GM10266 (cell line): ENCODE measurements around the gene SPATC1L.
A peak's percentile ranks its signal among the peaks of the same experiment; 100 is the strongest.

Experiments used
- DNase-seq: peaks from one replicate; pipeline ENCODE4 v3.0.0; 2012; ENCODE audit errors: extremely low spot score
- TF ChIP-seq, protein P1 (sequence below): IDR thresholded peaks from 2 replicates; pipeline ENCODE4 v1.5.1; 2012; ENCODE audit warnings: mild to moderate bottlenecking, low read depth; ENCODE audit not compliant: control insufficient read depth, insufficient read depth; ENCODE audit errors: missing control alignments

SPATC1L gene

DNA sequence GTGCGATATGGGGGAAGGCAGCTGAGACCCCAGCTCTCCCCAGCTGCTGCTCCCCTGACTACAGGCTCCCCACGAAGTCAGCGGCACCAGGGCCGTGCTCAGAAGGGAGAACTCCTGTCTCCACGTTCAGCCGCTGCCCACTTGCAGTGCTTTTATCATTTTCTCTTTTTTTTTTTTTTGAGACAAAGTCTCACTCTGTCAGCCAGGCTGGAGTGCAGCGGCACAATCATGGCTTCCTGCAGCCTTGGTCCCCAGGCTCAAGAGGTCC is 27.9 kb downstream of the SPATC1L start:
- TF ChIP-seq, protein P1, sequence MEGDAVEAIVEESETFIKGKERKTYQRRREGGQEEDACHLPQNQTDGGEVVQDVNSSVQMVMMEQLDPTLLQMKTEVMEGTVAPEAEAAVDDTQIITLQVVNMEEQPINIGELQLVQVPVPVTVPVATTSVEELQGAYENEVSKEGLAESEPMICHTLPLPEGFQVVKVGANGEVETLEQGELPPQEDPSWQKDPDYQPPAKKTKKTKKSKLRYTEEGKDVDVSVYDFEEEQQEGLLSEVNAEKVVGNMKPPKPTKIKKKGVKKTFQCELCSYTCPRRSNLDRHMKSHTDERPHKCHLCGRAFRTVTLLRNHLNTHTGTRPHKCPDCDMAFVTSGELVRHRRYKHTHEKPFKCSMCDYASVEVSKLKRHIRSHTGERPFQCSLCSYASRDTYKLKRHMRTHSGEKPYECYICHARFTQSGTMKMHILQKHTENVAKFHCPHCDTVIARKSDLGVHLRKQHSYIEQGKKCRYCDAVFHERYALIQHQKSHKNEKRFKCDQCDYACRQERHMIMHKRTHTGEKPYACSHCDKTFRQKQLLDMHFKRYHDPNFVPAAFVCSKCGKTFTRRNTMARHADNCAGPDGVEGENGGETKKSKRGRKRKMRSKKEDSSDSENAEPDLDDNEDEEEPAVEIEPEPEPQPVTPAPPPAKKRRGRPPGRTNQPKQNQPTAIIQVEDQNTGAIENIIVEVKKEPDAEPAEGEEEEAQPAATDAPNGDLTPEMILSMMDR: no peak
- DNase-seq: no peak

DNA sequence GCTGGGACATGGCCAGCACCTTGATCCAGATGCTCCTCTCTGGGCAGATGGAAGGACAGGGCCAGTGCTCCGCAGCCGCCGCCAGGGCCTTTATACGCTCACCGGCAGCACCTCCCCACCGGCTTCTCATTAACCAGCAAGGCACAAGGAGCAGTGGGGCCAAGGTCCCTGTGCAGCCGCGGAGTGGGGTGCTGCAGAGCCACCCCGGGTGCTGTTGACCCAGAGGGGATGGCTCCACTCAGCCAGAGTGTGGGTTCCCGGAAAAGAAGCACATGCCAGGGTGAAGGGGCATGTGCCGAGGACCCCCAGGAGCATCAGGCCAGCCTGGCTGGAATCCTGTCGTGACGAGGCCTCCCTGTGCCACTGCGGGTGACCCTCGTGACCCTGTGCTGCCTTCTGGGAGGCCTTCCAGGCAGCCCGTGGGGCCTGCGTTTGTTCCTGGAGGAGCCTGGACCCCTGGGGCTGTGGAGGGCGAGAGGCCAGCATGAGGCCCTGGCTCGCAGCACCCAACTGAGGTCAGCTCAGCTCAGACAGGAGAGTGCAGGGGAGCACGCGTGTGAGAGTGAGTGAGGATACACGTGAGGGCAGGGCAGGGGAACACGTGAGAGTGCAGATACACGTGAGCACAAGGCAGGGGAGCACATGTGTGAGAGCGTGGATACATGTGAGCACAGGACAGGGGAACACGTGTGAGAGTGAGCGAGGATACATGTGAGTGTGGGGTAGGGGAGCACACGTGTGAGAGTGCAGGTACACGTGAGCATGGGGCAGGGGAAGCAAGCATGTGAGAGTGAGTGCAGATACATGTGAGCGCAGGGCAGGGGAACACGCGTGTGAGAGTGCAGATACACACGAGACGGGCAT is 28.5 kb downstream of the SPATC1L start, which contains the start of gene FTCD:
Gene FTCD, minus strand, starts transcription at position 66 of the 864 bp plus-strand sequence. Its CDS starts 56 bp downstream, at position 10.
- no peak for DNase-seq
- TF ChIP-seq, protein P1: no peak

DNA sequence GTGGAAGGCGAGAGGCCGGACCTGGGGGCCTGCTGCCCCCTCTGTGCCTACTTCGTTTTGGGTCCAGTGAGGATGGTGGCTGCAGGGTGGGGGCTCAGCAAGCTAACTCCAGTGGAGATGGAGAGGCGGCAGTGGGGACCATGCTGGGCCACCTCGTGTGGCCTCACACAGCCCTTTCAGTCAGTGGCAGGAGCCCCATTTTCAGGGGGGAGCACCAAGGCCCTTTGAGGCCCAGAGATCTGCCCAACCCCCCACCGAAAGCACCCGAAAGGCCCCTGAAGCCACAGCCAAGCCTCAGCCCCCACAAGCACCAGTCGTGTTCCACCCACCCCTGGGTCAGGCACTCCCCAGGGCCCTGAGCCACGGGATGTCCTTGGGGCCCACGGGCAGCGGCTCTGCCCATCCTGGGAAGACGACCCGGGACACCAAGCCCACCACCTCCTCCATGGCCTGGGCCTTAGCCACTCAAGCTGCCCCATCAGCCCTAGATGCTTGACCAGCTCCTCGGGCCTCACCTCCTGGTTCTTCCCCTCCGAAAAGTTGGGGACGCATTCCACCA is 29.2 kb downstream of the SPATC1L start:
- TF ChIP-seq, protein P1: no peak
- no peak for DNase-seq

DNA sequence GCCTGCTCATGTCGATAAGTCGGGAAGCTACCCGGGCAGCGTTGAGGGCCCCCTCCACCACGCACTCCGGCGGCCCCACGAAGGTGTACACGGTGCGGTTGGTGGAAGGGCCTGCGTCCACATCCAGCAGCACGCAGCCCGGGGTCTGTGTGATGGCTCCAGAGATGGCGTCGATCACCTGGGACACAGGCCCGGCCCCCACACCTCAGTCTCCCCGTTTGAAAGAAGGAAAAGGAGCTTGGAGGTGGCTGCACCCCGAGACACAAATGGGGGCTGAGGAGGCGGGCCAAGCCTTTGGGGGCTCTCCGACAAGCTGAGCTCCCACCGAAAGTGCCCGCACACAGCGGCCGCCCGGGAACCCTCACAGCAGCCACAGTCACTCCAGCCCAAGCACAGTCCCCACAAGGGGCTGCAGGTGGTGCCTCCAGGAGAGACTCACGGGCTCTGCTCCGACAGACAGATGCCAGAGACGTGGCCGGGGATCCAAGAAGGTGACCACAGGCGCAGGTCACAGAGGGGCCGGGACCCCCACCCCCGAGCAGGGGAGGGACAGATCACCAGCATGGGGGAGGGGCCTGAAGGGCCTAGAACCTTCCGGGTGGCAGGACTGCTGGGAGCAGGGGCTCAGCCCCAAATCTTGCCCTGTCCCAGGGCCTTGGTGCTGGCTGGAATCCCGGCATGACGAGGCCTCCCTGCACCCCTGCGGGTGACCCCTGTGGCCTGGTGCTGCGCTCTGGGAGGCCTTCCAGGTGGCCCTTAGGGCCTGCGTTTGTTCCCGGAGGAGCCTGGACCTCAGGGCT is 29.9 kb downstream of the SPATC1L start:
- DNase-seq: no peak
- TF ChIP-seq, protein P1: no peak

DNA sequence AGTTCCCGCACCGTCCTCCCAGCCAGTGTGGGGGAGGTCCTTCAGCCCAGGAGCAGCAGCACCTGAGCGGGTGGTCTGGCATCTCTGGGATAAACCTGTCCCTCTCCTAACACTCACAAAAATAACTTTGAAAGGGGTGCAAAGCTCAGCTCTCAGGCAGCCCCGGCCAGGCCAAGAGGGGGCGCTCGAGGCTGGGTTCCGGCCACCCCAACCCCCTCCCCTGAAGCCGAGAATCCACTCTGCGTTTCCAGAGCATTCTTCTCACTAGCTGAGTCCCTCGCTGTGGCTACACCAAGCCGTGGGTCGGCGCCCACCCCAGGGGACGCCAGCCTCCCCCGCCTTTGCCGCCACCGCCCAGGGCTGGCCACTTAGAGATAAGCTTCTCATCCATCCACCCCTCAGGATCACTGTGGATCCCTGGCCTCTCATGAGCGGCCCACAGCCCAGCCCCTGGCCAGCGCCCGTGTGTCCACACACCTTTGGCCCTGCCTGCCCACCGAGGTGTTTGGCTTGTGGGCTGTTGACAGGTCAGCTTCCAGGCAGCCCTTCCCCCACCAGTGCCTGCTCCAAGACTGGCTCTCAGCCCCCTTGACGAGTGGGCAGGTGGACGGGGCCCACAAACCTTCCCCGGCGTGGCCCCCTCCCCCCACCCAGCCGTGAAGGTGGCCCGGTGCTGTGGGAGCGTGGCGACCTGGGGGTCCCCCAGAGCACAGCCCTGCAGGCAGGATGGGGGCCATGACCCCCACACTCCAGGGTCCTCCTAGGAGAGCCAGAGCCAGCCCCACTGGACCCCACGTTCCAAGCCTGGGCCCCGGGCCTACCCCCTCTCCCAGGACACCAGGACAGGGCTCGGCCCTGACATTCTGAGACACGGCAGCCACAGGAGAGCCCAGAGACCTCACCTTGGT is 30.8 kb downstream of the SPATC1L start:
- DNase-seq: peak; percentile 84
- TF ChIP-seq, protein P1: peak; percentile 63

DNA sequence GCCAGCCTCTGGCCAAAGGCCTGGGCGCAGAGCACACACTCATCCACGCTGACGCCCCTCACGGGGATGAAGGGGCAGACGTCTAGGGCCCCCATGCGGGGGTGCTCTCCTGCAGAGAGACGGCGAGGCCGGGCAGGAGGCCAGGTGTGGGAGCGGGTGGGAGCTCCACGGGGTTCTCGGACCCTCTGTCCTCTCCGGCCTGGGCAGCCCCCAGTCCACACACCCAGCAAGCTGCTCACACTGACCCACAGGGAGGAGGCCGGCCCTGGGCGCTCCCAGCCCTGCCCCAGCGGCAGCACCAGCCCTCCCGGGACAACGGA is 31.4 kb downstream of the SPATC1L start:
- DNase-seq: no peak
- TF ChIP-seq, protein P1: no peak
